Mucosa of descending colon (tissue), 3 donors: ENCODE measurements around the gene NUMB. TPM values are rescaled to one million over a fixed set of nuclear protein-coding genes. Genes with fewer than 3 reads are reported as not detected.

Experiments used
- ATAC-seq: fragments of 200-7000 bp; cut with Tn5 transposase; one replicate; pipeline ENCODE4 v1.9.1; 2020; ENCODE audit warnings: mild to moderate bottlenecking, moderate library complexity
- DNase-seq, 3 donors: peaks; one replicate each; pipeline ENCODE4 v3.0.0-alpha.2; 2020
- H3K36me3 ChIP-seq: fragments of 200-600 bp; one replicate; pipeline ENCODE4 v1.8.0; 2021; ENCODE audit warnings: low read depth, mild to moderate bottlenecking
- H3K4me1 ChIP-seq: fragments of 200-600 bp; one replicate; pipeline ENCODE4 v1.8.0; 2021; ENCODE audit warnings: low read depth, mild to moderate bottlenecking
- H3K4me3 ChIP-seq: fragments of 200-600 bp; one replicate; pipeline ENCODE4 v1.8.0; 2021; ENCODE audit warnings: mild to moderate bottlenecking
- H3K9me3 ChIP-seq: fragments of 200-600 bp; one replicate; pipeline ENCODE4 v1.8.0; 2021; ENCODE audit warnings: mild to moderate bottlenecking
- intact Hi-C, 2 donors: fragments of 100-400 bp; cut with DNase I in 1 of 2; cut with micrococcal nuclease in 1 of 2; formaldehyde crosslinking; loops; one replicate each; pipeline versions ENCODE4 v1.11.0 to v1.11.1; 2022; cut with DNase I, micrococcal nuclease
- total RNA-seq, 3 donors: library from RNA; stranded (reverse); fragmentation: NEBNext Ultra II Directional in 2 of 3; extraction: Animal tissue kit (Norgen Biotek cat#: 25700) in 2 of 3; gene quantifications; one replicate each; pipeline versions ENCODE4 v1.2.1 to v1.2.4, GENCODE V29; 2021 to 2023
- TF ChIP-seq, protein P1 (sequence below): fragments of 200-600 bp; IDR thresholded peaks from one replicate; pipeline ENCODE4 v1.8.0; 2022; ENCODE audit warnings: antibody characterized with exemption, mild to moderate bottlenecking
- donor health status: DM: no; HTN: no; CAD: no; lungs with moderate emphysema.
- donor health status: DM: no; HTN: no; CAD: no.
- donor health status: DM: no; HTN: yes; CAD: no.

The NUMB gene
- total RNA-seq, 3 donors from 2014 or later = 98.5 to 115 (median 112) TPM

DNA sequence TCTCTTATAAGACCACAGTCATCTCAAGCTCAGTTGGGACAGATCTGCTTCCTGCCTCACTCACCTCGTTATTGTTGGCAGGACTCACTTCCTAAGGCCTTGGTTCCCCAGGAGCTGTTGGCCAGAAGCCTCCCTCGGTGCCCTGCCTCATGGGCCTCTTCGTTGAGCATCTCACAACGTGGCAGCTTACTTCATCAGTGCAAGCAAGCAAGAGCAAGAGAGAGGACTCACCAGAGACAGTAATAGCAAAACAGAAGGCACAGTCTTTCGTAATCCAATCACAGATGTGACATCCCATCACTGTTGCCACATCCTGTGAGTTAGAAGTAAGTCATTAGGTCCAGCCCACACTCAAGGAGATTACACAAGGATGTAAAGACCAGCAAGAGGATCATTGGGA, 5.1 kb upstream of the NUMB start:
- H3K36me3 ChIP-seq = no peaks in the 10 kb centered on the region
- TF ChIP-seq, protein P1, sequence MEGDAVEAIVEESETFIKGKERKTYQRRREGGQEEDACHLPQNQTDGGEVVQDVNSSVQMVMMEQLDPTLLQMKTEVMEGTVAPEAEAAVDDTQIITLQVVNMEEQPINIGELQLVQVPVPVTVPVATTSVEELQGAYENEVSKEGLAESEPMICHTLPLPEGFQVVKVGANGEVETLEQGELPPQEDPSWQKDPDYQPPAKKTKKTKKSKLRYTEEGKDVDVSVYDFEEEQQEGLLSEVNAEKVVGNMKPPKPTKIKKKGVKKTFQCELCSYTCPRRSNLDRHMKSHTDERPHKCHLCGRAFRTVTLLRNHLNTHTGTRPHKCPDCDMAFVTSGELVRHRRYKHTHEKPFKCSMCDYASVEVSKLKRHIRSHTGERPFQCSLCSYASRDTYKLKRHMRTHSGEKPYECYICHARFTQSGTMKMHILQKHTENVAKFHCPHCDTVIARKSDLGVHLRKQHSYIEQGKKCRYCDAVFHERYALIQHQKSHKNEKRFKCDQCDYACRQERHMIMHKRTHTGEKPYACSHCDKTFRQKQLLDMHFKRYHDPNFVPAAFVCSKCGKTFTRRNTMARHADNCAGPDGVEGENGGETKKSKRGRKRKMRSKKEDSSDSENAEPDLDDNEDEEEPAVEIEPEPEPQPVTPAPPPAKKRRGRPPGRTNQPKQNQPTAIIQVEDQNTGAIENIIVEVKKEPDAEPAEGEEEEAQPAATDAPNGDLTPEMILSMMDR = no peak
- intact Hi-C loops = no loop called here
- no peaks in the 10 kb centered on the region for H3K9me3 ChIP-seq
- peaks cover 46% of the 10 kb centered on the region for H3K4me1 ChIP-seq
- DNase-seq (peak in 1 of 3 donors; percentile 35), ATAC-seq (no peak)
- no peak overlapping the region for H3K4me3 ChIP-seq

- peak in 1 of 3 donors; percentile 36 for DNase-seq
- ATAC-seq = no peak
- TF ChIP-seq, protein P1 = no peak
- no peaks in the 10 kb centered on the region for H3K36me3 ChIP-seq
- no peak overlapping the region for H3K4me3 ChIP-seq
- peaks cover 44% of the 10 kb centered on the region for H3K4me1 ChIP-seq
- intact Hi-C loops = no loop called here
- H3K9me3 ChIP-seq = no peaks in the 10 kb centered on the region
Measured at GRCh38 chr14:73462815-73463214, 4.5 kb upstream of the NUMB start.

- Histone ChIP-seq H3K9me3 (no peaks in the 10 kb centered on the region), H3K4me3 (no peak overlapping the region), H3K4me1 (peaks cover 44% of the 10 kb centered on the region), H3K36me3 (no peaks in the 10 kb centered on the region)
- intact Hi-C loops = no loop called here
- peak; percentile 72 for ATAC-seq
- peak; percentile 84 to 89 (median 84) for DNase-seq
- TF ChIP-seq, protein P1 = no peak
Measured at GRCh38 chr14:73462048-73462715, 3.8 kb upstream of the NUMB start.

GRCh38 chr14:73461478-73462047, 3.2 kb upstream of the NUMB start:
- intact Hi-C loops = no loop called here
- TF ChIP-seq, protein P1 = no peak
- Histone ChIP-seq H3K9me3 (no peaks in the 10 kb centered on the region), H3K4me1 (peaks cover 49% of the 10 kb centered on the region), H3K36me3 (no peaks in the 10 kb centered on the region), H3K4me3 (no peak overlapping the region)
- ATAC-seq = no peak
- DNase-seq = peak in 1 of 3 donors; percentile 28

- H3K4me1 ChIP-seq = peaks cover 57% of the 10 kb centered on the region
- intact Hi-C loops = no loop called here
Measured at GRCh38 chr14:73460691-73461127, 2.4 kb upstream of the NUMB start.

More at GRCh38 chr14:73460691-73461127, 2.4 kb upstream of the NUMB start:
- peak in 1 of 3 donors; percentile 45 for DNase-seq
- Histone ChIP-seq H3K4me3 (no peak overlapping the region), H3K36me3 (no peaks in the 10 kb centered on the region), H3K9me3 (no peaks in the 10 kb centered on the region)
- TF ChIP-seq, protein P1 = no peak
- ATAC-seq = no peak
